WTC11 (cell line): Measurements from ENCODE around the gene FSTL4.

ENCODE experiments used
- KAT7 ChIP-seq: sonication (generic); formaldehyde crosslinking; IDR thresholded peaks from 2 replicates; pipeline ENCODE4 v1.8.1; 2023; ENCODE audit warnings: missing genetic modification reagents, mild to moderate bottlenecking, borderline replicate concordance
- TF ChIP-seq, protein P1 (sequence below): fragments of 200-600 bp; IDR thresholded peaks from 2 replicates; pipeline ENCODE4 v1.8.0; 2022; ENCODE audit warnings: antibody characterized with exemption
- TF ChIP-seq, protein P2 (sequence below): sonication (generic); formaldehyde crosslinking; IDR thresholded peaks from 2 replicates; pipeline ENCODE4 v1.8.0; 2022; ENCODE audit warnings: mild to moderate bottlenecking, missing genetic modification reagents
- TF ChIP-seq, protein P3 (sequence below): sonication (generic); formaldehyde crosslinking; conservative IDR thresholded peaks from 2 replicates; pipeline ENCODE4 v1.8.1; 2022; ENCODE audit warnings: mild to moderate bottlenecking, missing genetic modification reagents
- TF ChIP-seq, protein P4 (sequence below): sonication (generic); formaldehyde crosslinking; IDR thresholded peaks from 2 replicates; pipeline ENCODE4 v1.8.0; 2023; ENCODE audit warnings: mild to moderate bottlenecking, missing genetic modification reagents
- TF ChIP-seq, protein P5 (sequence below): sonication (generic); formaldehyde crosslinking; IDR thresholded peaks from 2 replicates; pipeline ENCODE4 v1.8.1; 2023; ENCODE audit warnings: mild to moderate bottlenecking, missing genetic modification reagents, moderate library complexity

DNA sequence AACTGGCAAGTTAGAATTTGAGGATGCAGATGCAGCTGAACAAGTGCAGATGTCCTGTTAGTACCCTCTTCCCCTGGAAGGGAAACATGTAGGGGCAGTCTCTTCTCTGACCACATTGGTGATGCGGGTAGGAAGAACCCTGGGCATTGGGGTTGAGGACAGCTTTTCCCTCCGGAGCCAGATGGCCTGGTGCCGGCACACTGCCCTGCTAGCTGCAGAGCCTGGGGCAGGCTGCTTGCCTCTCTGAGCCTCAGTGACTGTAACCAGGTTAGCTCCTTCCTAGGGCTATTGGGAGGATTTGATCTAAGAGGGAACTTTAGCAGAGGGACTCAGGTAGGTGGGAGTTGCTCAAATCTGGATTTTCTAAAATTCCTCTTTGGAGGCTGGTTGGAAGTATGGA lies 412.1 kb downstream of the FSTL4 start:
- TF ChIP-seq, protein P1, sequence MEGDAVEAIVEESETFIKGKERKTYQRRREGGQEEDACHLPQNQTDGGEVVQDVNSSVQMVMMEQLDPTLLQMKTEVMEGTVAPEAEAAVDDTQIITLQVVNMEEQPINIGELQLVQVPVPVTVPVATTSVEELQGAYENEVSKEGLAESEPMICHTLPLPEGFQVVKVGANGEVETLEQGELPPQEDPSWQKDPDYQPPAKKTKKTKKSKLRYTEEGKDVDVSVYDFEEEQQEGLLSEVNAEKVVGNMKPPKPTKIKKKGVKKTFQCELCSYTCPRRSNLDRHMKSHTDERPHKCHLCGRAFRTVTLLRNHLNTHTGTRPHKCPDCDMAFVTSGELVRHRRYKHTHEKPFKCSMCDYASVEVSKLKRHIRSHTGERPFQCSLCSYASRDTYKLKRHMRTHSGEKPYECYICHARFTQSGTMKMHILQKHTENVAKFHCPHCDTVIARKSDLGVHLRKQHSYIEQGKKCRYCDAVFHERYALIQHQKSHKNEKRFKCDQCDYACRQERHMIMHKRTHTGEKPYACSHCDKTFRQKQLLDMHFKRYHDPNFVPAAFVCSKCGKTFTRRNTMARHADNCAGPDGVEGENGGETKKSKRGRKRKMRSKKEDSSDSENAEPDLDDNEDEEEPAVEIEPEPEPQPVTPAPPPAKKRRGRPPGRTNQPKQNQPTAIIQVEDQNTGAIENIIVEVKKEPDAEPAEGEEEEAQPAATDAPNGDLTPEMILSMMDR: no peak
- TF ChIP-seq, protein P2, sequence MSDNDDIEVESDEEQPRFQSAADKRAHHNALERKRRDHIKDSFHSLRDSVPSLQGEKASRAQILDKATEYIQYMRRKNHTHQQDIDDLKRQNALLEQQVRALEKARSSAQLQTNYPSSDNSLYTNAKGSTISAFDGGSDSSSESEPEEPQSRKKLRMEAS (CRISPR knock-in tag): no peak
- TF ChIP-seq KAT7 (CRISPR knock-in tag): no peak
- TF ChIP-seq, protein P3, sequence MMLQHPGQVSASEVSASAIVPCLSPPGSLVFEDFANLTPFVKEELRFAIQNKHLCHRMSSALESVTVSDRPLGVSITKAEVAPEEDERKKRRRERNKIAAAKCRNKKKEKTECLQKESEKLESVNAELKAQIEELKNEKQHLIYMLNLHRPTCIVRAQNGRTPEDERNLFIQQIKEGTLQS (CRISPR knock-in tag): no peak
- TF ChIP-seq, protein P4, sequence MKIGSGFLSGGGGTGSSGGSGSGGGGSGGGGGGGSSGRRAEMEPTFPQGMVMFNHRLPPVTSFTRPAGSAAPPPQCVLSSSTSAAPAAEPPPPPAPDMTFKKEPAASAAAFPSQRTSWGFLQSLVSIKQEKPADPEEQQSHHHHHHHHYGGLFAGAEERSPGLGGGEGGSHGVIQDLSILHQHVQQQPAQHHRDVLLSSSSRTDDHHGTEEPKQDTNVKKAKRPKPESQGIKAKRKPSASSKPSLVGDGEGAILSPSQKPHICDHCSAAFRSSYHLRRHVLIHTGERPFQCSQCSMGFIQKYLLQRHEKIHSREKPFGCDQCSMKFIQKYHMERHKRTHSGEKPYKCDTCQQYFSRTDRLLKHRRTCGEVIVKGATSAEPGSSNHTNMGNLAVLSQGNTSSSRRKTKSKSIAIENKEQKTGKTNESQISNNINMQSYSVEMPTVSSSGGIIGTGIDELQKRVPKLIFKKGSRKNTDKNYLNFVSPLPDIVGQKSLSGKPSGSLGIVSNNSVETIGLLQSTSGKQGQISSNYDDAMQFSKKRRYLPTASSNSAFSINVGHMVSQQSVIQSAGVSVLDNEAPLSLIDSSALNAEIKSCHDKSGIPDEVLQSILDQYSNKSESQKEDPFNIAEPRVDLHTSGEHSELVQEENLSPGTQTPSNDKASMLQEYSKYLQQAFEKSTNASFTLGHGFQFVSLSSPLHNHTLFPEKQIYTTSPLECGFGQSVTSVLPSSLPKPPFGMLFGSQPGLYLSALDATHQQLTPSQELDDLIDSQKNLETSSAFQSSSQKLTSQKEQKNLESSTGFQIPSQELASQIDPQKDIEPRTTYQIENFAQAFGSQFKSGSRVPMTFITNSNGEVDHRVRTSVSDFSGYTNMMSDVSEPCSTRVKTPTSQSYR: no peak
- TF ChIP-seq, protein P5, sequence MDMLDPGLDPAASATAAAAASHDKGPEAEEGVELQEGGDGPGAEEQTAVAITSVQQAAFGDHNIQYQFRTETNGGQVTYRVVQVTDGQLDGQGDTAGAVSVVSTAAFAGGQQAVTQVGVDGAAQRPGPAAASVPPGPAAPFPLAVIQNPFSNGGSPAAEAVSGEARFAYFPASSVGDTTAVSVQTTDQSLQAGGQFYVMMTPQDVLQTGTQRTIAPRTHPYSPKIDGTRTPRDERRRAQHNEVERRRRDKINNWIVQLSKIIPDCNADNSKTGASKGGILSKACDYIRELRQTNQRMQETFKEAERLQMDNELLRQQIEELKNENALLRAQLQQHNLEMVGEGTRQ (CRISPR knock-in tag): no peak
